Mesothelial cell of epicardium (in vitro differentiated cells): ENCODE measurements around the gene CISH. TPM values are rescaled to one million over a fixed set of nuclear protein-coding genes. Genes with fewer than 3 reads are reported as not detected.

Source experiments
- DNase-seq, 2 experiments: peaks; one replicate each; pipeline ENCODE4 v3.0.0; 2021; ENCODE audit warnings: low spot score in 2 of 2; ENCODE audit not compliant: unreplicated experiment in 2 of 2
- H3K27ac Mint-ChIP-seq: 2 replicates; pipeline ENCODE4 v1.8.0; 2021; ENCODE audit warnings: mixed read lengths
- H3K27me3 Mint-ChIP-seq: 2 replicates; pipeline ENCODE4 v1.8.0; 2021; ENCODE audit warnings: low read depth, mixed read lengths
- H3K36me3 Mint-ChIP-seq: 2 replicates; pipeline ENCODE4 v1.8.0; 2021; ENCODE audit warnings: mixed read lengths
- H3K4me1 Mint-ChIP-seq: 2 replicates; pipeline ENCODE4 v1.8.0; 2021; ENCODE audit warnings: mixed read lengths
- H3K4me3 Mint-ChIP-seq: 2 replicates; pipeline ENCODE4 v1.8.0; 2021; ENCODE audit warnings: mild to moderate bottlenecking, moderate library complexity, mixed read lengths
- H3K9me3 Mint-ChIP-seq: 2 replicates; pipeline ENCODE4 v1.8.0; 2021; ENCODE audit warnings: mixed read lengths
- total RNA-seq: library from RNA; stranded (reverse); gene quantifications from 3 replicates; pipeline ENCODE4 v1.2.1, GENCODE V29; 2021
- TF ChIP-seq, protein P1 (sequence below): fragments of 200-600 bp; sonication (generic); IDR thresholded peaks from one replicate; pipeline ENCODE4 v1.5.0; 2021; ENCODE audit warnings: antibody characterized with exemption; ENCODE audit not compliant: unreplicated experiment

CISH gene
- total RNA-seq, 1 donor from 2014 or later = 15.2 TPM

DNA sequence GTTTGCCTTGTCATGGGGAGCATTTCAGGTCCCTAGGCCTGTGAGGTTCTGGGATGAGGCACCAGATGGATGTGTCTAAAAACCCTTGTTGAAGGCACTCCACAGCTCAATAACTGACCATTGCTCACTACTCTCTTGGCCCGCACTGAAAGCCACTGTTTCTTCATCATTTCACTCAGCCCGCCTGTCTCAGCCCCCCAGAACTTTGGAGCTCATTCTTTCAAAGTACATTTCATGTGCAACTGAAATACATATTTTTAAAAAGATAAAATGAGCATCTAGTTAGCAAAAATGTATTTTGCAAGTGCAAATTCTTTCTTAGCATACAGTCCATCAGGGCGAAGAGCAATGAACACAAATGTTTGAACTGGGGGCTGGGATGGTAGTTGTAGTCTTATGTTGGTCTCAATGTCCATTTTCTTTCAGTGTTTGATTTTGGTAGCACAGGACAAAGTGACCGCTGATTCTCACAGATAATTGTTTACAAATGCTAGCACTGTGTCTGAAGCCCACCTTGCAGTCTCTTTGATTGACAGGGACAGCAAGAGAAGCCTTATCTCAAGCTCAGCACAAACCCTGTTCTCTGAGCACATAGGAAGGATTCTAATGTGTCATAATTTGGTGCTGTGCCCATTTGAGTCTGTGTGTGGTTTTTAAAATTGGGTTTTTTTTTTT lies 22.7 kb downstream of the CISH start:
- DNase-seq = no peak
- Mint-ChIP-seq H3K4me3 (no peak overlapping the region), H3K27me3 (no peaks in the 10 kb centered on the region), H3K9me3 (no peaks in the 10 kb centered on the region), H3K27ac (no peak overlapping the region), H3K36me3 (peaks cover 7% of the 10 kb centered on the region), H3K4me1 (peaks cover 8% of the 10 kb centered on the region)
- TF ChIP-seq, protein P1, sequence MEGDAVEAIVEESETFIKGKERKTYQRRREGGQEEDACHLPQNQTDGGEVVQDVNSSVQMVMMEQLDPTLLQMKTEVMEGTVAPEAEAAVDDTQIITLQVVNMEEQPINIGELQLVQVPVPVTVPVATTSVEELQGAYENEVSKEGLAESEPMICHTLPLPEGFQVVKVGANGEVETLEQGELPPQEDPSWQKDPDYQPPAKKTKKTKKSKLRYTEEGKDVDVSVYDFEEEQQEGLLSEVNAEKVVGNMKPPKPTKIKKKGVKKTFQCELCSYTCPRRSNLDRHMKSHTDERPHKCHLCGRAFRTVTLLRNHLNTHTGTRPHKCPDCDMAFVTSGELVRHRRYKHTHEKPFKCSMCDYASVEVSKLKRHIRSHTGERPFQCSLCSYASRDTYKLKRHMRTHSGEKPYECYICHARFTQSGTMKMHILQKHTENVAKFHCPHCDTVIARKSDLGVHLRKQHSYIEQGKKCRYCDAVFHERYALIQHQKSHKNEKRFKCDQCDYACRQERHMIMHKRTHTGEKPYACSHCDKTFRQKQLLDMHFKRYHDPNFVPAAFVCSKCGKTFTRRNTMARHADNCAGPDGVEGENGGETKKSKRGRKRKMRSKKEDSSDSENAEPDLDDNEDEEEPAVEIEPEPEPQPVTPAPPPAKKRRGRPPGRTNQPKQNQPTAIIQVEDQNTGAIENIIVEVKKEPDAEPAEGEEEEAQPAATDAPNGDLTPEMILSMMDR = no peak

DNA sequence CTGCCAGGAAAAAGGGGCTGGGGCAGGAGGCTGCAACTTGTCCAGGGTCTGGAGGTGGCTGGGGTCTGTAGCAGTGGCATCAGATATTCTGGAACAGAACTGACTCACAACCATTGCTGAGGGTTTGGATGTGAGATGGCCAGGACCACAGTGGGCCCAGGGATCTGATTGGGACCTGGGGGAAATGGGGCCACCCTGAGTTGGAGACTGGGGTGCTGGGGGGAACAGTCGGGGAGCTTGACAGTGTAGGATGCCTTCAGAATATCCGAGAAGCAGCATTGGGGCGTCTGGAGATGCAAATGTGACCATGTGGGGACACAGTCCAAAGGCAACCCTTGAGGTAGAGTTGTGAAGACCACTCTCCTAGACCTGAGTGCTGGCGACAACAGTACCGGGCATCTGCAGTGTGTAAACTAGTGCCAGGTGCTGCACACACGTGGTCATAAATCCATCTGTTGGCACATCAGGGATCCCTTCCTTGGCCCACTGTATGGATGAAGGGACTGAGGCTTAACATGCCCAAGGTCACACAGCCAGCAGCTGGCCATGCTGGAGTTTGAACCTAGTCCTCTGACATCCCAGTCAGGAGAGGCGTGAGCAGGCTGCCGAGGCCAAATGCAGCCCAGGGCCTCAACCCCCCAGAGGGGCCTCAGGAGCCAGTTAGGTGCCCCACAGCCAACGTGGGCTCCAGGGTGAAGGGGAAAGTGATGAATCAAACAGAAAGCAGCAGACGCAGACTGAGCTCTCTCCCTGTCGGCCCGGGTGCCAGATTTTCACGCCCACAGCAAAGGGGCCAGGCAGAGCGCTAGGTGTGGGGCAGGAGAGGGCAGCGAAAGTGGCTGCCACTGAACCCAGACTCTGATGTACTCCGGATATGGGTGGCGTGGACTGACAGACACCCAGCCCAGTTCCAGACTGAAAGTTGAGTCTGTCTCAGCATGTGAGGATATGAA lies 23.5 kb downstream of the CISH start:
- TF ChIP-seq, protein P1 = no peak
- peaks cover 5% of the 10 kb centered on the region for H3K4me1 Mint-ChIP-seq
- H3K4me3 Mint-ChIP-seq = no peak overlapping the region
- peaks cover 7% of the 10 kb centered on the region for H3K36me3 Mint-ChIP-seq
- no peaks in the 10 kb centered on the region for H3K27me3 Mint-ChIP-seq
- H3K9me3 Mint-ChIP-seq = no peaks in the 10 kb centered on the region
- DNase-seq = no peak
- no peak overlapping the region for H3K27ac Mint-ChIP-seq

DNA sequence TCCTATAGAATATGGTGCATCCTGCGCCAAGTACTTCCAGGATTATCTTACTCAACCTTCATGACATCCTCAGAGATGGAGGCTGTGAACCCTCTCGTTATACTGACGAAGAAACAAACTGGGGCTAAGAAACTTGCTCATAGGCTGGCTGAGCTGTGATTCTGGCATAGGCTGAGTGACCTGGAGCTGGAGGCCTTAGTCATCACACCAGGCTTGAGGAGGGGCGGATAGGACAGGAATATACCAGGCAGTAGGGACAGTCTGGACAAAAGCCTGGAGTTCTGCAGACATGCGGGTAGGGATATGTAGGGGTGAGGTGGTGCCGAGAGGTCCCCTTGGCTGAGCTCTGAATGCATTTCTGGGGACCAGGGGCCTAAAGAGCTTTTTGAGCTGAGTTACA lies 24.2 kb downstream of the CISH start:
- no peaks in the 10 kb centered on the region for H3K27me3 Mint-ChIP-seq
- H3K4me3 Mint-ChIP-seq = no peak overlapping the region
- TF ChIP-seq, protein P1 = no peak
- DNase-seq = no peak
- peaks cover 7% of the 10 kb centered on the region for H3K36me3 Mint-ChIP-seq
- H3K27ac Mint-ChIP-seq = no peak overlapping the region
- peaks cover 1% of the 10 kb centered on the region for H3K4me1 Mint-ChIP-seq
- H3K9me3 Mint-ChIP-seq = no peaks in the 10 kb centered on the region

DNA sequence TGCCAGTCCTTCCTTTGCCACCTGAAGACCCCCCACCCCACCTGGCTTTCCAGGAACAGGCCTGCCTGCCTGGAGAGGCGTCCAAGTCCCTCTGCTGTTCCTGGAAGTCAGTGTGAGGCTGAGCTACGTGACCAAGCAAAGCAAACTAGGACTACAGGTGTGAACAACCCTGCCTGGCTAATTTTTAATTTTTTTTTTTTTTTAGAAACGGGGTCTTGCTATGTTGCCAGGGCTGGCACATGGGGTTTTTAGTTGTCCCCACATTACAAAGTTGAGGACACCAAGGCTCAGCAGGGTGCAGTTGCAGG lies 24.9 kb downstream of the CISH start:
- H3K27ac Mint-ChIP-seq = no peak overlapping the region
- H3K4me1 Mint-ChIP-seq = no peaks in the 10 kb centered on the region
- no peaks in the 10 kb centered on the region for H3K27me3 Mint-ChIP-seq
- peaks cover 7% of the 10 kb centered on the region for H3K36me3 Mint-ChIP-seq
- no peaks in the 10 kb centered on the region for H3K9me3 Mint-ChIP-seq
- DNase-seq = no peak
- no peak overlapping the region for H3K4me3 Mint-ChIP-seq
- TF ChIP-seq, protein P1 = no peak

DNA sequence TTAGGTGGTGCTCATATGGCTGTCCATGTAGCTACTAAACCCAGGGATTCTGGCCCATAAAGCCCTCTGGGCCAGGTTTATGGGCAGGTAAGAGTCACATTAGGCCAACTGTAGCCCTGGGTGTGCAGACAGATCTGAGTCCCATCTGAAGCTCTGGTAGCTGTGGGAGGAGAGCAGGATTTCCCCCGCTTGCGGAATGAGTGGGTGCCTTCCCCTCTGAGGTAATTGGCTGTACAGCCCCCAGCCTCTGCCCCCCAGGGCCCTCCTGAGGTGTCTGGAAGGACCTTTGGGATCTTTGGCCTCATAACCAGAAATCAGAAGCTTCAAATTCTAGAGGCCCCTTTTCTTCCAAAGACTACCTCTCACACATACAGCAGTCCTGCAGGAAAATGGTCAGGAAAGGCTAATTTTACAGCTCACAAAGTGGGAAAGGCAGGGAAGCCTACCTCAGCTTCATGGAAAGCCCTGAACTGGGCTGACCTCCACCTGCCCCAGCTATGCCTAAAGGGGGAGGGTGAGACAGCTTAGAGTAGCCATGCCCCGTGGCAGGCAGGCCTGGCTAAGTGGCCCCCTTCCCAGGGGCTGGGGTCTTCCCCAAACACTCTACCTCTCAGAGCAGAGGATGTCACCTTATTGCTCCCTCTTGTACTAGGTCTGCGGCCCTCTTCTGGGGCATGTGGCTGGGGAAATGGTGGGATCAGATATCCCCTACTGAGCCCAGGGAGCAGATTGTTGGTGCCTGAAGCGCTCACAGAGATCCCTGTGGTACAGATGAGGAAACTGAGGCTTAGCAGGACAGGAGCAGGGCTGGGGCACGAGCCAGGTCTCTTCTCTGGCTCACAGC lies 25.4 kb downstream of the CISH start:
- Mint-ChIP-seq H3K36me3 (peaks cover 7% of the 10 kb centered on the region), H3K4me1 (no peaks in the 10 kb centered on the region), H3K9me3 (no peaks in the 10 kb centered on the region), H3K27ac (no peak overlapping the region), H3K27me3 (no peaks in the 10 kb centered on the region), H3K4me3 (no peak overlapping the region)
- TF ChIP-seq, protein P1 = no peak
- no peak for DNase-seq
